C4-2B (cell line): ENCODE data around the gene STXBP5L.
"Not testable (repeated sequence)": the region's sequence is repeated elsewhere in the genome, so short reads cannot be mapped to it uniquely, and the experiment has no call there.

Experiments
- ZFX ChIP-seq: fragments of 450-650 bp; IDR thresholded peaks from 2 replicates; pipeline ENCODE4 v1.6.1; 2017
- TF ChIP-seq, protein P1 (sequence below): fragments of 450-650 bp; conservative IDR thresholded peaks from 2 replicates; pipeline ENCODE4 v1.5.1; 2017; ENCODE audit warnings: mild to moderate bottlenecking

DNA sequence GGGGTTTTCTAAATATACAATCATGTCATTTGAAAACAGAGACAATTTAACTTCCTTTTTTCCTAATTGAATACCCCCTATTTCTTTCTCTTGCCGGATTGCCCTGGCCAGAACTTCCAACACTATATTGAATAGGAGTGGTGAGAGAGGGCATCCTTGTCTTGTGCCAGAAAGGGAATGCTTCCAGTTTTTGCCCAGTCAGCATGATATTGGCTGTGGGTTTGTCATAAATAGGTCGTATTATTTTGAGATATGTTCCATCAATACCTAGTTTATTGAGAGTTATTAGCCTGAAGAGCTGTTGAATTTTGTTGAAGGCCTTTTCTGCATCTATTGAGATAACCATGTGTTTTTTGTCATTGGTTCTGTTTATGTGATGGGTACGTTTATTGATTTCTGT lies 480.3 kb downstream of the STXBP5L start:
- TF ChIP-seq, protein P1, sequence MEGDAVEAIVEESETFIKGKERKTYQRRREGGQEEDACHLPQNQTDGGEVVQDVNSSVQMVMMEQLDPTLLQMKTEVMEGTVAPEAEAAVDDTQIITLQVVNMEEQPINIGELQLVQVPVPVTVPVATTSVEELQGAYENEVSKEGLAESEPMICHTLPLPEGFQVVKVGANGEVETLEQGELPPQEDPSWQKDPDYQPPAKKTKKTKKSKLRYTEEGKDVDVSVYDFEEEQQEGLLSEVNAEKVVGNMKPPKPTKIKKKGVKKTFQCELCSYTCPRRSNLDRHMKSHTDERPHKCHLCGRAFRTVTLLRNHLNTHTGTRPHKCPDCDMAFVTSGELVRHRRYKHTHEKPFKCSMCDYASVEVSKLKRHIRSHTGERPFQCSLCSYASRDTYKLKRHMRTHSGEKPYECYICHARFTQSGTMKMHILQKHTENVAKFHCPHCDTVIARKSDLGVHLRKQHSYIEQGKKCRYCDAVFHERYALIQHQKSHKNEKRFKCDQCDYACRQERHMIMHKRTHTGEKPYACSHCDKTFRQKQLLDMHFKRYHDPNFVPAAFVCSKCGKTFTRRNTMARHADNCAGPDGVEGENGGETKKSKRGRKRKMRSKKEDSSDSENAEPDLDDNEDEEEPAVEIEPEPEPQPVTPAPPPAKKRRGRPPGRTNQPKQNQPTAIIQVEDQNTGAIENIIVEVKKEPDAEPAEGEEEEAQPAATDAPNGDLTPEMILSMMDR = not testable (repeated sequence)
- TF ChIP-seq ZFX = not testable (repeated sequence)
